Cortex of kidney (tissue), 1 donor: ENCODE data around the gene TNFSF9.
"Not testable (repeated sequence)": the region's sequence is repeated elsewhere in the genome, so short reads cannot be mapped to it uniquely, and the experiment has no call there.

Experiments used
- DNase-seq: peaks from one replicate; lab custom pipeline; 2025; lab: John Stamatoyannopoulos, UW

The TNFSF9 gene

GRCh38 chr19:6532244-6532999 is 1.6 kb downstream of the TNFSF9 start:
- no peak for DNase-seq

GRCh38 chr19:6533000-6533328 is 2.1 kb downstream of the TNFSF9 start:
- no peak for DNase-seq

DNA sequence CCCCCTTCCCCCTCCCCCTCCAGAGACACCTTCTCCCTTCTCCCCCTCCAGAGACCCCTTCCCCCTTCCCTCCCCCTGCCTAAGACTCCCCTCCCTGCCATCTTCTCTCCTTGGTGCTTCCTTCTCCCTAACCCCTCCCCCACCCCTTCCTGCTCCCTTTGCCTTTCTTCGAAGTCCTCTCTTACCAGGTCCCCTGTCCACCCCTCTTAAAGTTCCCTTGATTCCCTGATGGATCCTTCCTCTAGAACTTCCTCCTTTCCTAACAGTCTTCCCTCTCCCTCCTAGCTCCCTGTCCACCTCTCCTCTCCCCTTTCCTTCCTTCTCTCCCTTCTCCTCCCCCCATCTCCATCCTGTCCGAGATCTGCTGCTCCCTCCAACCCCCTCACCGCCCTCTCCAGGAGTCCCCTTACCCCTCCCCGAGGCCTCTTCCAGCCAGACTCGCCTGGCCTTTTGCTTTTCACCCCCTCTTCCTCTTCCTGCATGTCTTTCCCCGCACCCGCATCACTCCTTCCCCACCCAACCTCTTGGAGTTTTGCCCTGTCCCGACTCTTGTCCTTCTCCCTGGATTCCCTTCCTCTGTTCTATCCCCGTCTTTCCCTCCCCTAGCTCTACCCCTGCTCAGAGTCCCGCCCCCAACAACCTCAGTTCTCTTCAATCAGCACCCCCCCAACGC is 3.1 kb downstream of the TNFSF9 start:
- no peak for DNase-seq

GRCh38 chr19:6534451-6535093 is 3.7 kb downstream of the TNFSF9 start:
- no peak for DNase-seq

DNA sequence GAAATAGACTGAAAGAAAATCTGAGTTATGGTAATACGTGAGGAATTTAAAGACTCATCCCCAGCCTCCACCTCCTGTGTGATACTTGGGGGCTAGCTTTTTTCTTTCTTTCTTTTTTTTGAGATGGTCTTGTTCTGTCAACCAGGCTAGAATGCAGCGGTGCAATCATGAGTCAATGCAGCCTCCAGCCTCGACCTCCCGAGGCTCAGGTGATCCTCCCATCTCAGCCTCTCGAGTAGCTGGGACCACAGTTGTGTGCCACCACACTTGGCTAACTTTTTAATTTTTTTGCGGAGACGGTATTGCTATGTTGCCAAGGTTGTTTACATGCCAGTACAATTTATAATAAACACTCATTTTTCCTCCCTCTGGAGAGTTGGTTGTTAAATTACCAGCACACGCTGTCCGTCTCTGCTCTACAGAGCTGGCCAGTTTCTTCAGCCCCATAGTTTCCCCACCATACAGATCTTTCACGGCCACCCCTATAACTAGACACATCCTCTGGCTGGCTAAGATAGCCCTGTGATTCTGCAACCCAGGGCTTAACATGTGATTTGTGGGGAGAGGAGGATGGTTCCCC is 4.8 kb downstream of the TNFSF9 start:
- DNase-seq: no peak

GRCh38 chr19:6539514-6539913 is 8.7 kb downstream of the TNFSF9 start:
- no peak for DNase-seq

DNA sequence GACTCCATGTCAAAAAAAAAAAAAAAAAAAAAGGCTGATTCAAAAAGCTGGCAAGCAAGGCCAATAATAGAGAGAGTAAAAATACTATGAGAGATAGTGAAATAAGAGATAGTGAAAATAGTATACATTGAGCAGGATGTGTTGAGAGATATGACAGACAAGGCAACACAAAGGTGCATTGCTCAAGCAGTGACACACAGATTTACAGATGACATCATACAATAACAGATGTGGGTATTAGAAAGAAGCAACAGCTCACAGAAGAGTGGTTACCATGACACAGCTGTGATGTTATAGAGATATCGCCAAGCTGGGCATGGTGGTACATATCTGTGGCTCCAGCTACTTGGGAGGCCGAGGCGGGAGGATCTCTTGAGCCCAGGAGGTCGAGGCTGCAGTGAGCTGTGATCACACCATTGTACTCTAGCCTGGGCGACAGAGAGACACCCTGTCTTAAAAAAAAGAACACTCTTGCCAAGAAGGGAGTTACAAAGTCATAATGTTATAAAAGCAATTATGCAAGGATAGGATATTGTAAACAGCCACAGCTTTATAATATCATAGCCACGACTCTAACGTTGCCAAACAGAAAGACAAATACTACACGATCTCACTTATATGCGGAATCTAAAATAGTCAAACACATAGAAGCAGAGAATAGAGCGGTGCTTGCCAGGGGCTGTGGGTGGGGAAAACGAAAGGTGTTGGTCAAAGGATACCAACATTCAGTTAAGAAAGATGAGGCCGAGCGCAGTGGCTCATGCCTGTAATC is 10.3 kb downstream of the TNFSF9 start:
- DNase-seq: no peak

DNA sequence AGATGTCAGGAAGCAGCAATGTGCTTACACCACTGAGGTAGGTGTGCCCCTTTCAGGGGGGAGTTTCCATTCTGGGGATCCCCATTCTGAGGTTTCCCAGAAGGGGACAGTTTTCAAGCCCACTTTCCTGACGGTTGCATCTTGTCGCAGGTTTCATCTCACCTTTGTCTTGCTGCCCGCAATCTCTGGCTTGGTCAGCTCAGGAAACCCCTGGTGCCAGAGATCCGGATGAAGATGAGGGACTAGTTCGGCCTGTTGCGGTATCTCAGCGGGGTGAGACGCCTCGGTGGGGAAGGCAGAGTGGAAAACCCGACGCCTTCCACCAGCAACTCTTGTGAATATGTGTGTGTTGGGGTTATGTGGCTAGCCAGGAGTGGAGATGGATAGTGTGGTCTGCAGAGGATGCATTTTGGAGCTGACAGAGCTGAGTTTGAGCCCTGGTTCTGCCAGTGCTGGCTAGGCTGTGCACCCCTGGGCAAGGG is 13.1 kb downstream of the TNFSF9 start:
- DNase-seq: no peak

DNA sequence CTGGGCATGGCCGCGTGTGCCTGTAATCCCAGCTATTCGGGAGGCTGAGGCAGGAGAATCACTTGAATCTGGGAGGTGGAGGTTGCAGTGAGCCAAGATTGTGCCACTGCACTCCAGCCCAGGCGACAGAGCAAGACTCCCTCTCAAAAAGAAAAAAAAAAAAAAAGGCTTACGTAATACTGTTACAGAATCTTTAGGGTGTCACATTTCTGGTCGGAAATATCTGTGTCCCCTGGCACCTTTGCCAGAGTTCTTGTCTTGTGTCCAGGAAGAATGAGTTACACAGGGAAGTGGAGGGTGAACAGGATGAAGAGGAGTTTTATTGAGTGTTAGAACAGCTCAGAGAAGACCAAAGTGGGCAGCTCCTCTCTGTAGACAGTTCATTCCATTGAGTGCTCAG is 19.9 kb downstream of the TNFSF9 start:
- DNase-seq: not testable (repeated sequence)

DNA sequence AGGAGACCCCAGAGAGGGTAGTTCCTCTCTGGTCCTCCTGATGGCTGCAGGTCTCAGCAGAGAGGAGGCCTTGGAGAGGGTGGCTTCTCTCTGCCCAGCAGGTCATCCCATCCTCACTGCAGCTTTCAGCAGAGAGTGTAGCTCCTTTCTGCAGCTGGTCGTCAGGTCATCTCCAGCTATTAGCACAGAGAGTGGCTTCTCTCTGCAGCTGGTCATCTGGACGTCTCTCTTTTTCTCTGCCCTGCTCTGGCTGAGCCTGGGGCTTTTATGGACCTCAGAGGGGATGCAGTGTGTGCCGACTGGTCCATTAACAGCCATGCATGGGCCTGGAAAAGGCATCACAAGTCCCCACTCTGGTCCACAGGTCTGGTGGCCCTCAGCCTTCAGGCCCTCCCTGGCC is 20.3 kb downstream of the TNFSF9 start:
- no peak for DNase-seq

- no peak for DNase-seq
These were observed 21.0 kb downstream of the TNFSF9 start for GRCh38 chr19:6551607-6552450.

- no peak for DNase-seq
These were observed 25.2 kb downstream of the TNFSF9 start for GRCh38 chr19:6556043-6556449.

DNA sequence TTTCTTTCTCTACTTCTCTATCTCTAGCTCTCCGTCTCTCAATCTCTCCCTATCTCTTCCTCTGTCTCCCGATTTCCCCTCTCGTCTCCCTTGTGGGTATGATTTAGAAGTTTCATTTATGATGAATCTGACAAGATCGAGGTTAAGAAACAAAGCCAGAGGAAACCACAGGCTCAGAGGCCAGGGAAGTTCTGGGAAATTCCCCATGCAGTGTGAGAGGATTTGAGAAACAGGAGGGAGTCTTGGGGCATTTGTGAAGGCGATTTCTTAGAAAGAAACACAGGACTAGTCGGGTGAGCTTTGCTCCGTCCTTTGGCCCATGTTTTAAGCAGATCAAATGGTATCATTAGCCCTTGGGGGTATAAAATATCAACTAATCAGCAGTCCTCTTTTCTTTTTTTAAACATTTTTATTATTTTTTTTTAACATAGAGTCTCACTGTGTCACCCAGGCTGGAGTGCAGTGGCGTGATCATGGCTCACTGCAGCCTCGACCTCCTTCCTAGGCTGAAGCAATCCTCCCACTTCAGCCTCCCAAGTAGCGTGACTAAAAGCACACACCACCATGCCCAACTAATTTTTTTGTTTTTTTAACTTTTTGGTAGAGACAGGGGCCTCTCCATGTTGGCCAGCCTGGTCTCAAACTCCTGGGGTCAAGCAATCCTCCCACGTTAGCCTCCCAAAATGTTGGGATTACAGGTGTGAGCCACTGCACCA is 25.8 kb downstream of the TNFSF9 start:
- no peak for DNase-seq

DNA sequence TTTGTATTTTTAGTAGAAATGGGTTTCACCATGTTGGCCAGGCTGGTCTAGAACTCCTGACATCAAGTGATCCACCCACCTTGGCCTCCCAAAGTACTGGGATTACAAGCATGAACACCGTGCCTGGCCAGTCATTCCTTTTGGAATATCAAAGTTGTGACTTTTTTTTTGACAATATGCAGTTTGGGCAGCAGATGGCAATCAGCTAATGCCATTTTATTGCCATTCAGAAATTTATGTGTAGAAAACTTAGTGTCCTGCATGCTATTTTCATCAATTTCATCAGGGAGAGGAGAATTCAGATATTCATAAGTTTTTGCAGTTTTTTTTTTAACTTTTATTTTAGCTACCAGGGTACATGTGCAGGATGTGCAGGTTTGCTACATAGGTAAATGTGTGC is 31.6 kb downstream of the TNFSF9 start:
- not testable (repeated sequence) for DNase-seq

GRCh38 chr19:6564393-6564792 is 33.6 kb downstream of the TNFSF9 start:
- DNase-seq: no peak

- not testable (repeated sequence) for DNase-seq
These were observed 35.9 kb downstream of the TNFSF9 start for GRCh38 chr19:6566727-6567126.

DNA sequence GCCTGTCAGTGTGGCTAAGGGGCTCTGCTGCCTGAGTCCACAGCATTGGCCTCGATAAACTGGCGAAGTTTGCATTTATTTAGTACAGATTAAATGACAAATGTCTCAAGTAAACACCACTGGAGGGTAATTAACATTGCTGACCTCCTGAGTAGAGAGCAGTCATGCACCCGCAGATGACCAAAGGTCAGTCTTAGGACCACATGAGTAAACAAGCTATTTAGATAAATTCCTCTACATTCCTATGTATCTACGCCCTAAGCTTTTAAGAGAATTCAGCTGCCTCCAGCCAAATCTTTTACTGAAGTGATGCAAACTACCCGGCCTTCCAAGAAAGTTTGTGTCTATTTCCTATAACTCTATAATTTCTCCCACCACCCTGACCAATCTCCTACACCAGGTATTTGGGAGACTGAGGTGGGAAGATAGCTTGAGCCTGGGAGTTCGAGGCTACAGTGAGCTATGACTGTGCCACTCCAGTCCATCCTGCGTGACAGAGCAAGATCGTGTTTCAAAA is 37.2 kb downstream of the TNFSF9 start:
- no peak for DNase-seq

DNA sequence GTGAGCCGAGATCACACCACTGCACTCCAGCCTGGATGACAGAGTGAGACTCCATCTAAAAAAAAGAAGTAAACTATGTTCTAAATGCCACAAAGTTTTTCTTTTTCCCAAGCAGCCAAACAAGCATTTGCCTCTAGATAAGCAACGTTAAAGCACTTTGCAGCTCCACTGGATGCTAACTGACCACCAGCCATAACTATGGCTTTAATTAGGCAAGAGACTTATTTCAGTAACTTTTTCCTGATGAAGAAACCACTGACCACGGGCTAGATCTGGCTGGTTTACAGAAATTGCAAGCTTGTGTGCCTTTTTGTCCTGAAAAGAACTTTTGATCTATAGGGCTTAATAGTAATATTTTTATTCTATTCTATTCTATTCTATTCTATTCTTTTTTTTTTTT is 38.0 kb downstream of the TNFSF9 start:
- no peak for DNase-seq

DNA sequence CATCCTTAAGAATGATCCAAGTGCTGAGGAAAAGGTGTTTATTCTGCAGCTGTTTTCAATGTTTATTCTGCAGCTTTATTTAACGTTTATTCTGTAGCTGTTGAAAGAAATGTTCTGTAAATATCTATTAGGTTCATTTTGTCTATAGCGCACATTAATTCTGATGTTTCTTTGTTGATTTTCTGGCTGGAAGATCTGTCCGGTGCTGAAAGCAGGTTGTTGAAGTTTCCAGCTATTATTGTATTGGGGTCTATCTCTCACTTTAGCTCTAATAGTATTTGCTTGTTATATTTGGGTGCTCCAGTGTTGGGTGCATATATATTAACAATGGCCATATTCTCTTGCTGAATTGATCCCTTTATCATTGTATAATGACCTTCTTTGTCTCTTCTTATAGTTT is 39.9 kb downstream of the TNFSF9 start:
- DNase-seq: no peak

GRCh38 chr19:6571167-6571566 is 40.3 kb downstream of the TNFSF9 start:
- DNase-seq: no peak
